GM19324 (cell line): ENCODE measurements around the gene CTF1.
A peak's percentile ranks its signal among the peaks of the same experiment; 100 is the strongest.
"Not testable (repeated sequence)": the region's sequence is repeated elsewhere in the genome, so short reads cannot be mapped to it uniquely, and the experiment has no call there.

Experiments used
- ATAC-seq: cut with Tn5 transposase; IDR thresholded peaks from one replicate; pipeline ENCODE4 v1.9.1; 2021; ENCODE audit warnings: mild to moderate bottlenecking, moderate library complexity; ENCODE audit not compliant: unreplicated experiment, low FRiP score

Gene CTF1

GRCh38 chr16:30927789-30928378, 31.5 kb downstream of the CTF1 start:
- no peak for ATAC-seq

DNA sequence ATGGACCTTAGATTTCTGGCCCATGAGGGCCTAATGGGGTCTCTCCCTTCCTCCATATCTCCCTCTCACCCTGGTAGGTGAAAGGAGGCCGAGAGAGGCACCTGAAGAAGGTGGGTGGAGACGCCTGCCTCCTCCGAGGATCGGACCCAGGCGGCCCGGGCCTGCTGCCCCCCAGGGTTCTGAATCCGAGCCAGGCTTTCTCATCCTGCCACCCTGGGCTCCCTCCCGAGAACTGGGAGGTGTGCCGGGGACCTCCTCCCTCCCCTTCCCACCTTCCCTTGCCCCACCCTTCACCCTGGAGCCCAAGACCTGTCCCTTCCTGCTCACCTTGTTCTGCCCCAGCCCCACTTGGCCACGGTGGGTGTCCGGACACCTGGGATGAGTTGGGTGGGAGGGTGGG, 32.0 kb downstream of the CTF1 start:
- no peak for ATAC-seq

DNA sequence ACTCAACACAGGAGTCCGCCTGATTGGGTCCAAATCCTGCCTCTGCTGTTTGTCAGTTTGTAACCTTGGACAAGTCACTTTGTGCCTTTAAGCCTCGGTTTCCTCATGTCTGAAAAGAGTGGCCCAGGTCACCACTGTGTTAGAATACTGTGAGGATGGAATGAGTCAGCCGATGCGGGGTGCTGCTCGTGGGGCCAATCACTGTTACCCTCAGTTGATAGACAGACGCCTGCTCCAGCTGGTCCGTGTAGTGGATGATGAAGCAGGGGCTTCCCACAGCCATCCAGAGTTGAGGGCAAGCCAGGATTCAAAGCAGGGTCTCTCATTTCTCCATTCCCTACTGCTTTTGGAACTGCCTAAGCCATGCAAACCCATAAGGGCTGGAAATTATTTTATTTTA, 32.8 kb downstream of the CTF1 start:
- no peak for ATAC-seq

DNA sequence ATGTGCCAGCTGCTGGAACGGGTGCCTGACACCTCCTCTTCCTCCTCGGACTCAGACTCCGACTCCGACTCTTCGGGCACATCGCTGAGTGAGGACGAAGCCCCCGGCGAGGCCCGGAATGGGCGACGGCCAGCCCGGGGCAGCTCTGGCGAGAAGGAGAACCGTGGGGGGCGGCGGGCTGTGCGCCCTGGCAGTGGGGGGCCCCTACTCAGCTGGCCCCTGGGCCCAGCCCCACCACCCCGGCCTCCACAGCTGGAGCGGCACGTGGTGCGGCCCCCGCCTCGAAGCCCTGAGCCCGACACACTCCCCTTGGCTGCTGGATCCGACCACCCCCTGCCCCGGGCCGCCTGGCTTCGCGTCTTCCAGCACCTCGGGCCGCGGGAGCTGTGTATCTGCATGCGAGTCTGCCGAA, 33.8 kb downstream of the CTF1 start:
- no peak for ATAC-seq

- no peak for ATAC-seq
Measured at GRCh38 chr16:30931068-30931650, 34.7 kb downstream of the CTF1 start.

GRCh38 chr16:30934827-30935557, 38.6 kb downstream of the CTF1 start:
- ATAC-seq = no peak

DNA sequence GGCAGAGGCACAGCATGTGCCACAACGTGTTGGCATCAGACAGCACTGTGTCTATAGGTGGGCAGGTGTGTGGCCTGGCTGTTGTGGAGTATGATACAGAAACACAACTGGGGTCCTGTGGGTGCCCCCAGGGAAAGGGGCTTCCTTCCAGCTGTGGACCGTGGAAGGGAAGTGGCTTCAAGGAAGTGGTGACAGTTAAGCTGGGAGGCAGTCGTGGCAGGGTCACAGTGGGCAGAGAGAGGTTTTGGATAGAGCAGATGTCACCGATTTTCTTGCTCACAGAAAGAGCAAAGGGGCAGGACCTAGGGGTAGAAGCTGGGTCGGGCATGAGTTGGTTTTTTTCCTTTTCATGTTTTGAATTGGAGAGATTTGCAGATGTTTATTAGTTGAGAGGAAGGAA, 41.3 kb downstream of the CTF1 start:
- ATAC-seq = no peak

DNA sequence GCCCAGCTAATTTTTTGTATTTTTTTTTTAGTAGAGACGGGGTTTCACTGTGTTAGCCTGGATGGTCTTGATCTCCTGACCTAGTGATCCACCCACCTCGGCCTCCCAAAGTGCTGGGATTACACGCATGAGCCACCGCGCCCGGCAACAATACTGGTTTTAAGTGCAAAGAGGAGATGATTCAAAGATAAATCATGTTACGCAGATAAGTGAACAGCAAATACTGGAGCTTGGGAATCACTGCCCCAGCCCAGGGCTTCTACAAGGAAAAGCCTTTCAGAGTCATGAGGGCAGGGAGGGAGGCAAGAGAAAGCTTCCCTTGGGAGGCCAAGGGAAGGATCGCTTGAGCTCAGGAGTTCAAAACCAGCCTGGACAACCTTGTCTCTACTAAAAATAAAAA, 43.2 kb downstream of the CTF1 start:
- ATAC-seq = not testable (repeated sequence)

DNA sequence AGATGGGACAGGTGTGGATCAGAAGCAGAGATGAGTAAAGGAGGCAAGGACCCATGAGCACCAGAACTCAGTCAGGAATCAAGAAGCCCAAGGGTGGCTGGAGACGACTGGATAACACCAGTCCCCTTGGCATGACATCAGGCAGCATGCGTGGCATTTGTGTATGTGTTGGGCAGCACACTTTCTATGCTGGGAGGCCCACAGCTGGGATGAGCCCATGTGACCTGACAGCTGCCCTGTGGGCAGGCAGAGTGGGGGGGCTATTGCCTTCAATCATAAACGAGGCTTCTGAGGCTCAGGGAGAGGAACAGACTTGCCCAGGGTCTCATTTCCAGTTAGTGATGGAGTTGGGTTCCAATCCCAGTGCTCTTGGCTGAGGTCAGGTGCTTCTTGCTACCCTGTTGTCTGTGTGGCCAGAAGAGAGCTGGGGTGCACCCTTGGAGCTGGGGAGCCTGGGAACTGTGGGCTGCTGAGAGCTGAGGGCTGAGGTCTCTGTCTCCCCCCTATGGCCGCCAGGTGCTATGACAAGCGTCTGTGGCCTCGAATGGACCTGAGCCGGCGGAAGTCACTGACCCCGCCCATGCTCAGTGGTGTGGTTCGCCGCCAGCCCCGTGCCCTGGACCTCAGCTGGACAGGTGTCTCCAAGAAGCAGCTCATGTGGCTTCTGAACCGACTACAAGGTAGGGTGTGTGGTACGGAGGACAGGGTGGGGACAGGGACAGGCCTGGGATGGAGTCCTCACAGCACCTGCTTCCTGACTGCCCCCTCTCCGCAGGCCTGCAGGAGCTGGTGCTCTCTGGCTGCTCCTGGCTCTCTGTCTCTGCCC, 45.4 kb downstream of the CTF1 start:
- peak; percentile 74 for ATAC-seq

DNA sequence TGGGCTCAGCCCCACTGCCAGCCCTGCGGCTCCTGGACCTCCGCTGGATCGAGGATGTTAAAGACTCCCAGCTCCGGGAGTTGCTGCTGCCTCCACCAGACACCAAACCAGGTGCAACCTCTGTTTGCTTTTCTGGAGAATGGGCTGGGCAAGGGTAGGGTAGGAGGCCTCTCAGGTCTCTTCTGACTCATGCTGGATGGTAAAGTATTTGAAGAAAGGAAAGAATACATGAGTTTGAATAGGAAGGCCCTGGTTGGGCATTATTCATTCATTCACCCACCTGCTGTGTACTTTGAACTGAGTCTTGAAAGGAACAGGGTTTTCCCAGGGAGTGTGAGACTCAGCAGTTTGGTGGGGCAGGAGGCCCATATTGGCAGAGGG, 46.0 kb downstream of the CTF1 start:
- ATAC-seq = no peak

GRCh38 chr16:30944352-30944751, 47.9 kb downstream of the CTF1 start:
- ATAC-seq = no peak

DNA sequence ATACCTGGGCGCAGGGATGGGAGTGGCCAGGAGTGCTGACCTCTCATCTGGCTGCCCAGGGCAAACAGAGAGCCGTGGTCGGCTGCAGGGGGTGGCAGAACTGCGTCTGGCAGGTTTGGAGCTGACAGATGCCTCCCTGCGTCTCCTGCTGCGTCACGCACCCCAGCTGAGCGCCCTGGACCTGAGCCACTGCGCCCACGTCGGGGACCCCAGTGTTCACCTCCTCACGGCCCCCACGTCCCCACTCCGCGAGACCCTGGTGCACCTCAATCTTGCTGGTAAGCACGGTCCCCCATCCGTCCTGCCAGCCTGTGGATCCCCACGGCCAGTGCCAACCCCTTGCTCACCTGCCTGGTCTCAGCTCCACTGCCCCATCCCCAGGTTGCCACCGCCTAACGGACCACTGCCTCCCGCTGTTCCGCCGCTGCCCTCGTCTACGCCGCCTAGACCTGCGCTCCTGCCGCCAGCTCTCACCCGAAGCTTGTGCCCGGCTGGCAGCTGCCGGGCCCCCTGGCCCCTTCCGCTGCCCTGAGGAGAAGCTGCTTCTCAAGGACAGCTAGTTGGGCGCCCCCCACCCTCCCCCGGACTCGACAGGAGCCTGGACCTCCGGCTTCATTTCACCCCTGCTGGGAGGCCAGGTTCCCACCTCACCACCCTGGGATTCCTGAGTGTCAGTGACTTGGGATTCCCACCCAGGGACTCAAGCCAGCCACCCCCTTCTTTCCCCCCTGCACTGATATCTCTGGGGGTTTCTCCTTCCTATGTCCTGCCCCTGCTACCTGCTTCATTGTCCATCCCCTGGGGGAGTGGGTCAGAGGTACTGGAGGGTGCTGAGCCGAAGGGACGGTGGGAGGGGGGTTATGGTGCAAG, 50.5 kb downstream of the CTF1 start:
- no peak for ATAC-seq

DNA sequence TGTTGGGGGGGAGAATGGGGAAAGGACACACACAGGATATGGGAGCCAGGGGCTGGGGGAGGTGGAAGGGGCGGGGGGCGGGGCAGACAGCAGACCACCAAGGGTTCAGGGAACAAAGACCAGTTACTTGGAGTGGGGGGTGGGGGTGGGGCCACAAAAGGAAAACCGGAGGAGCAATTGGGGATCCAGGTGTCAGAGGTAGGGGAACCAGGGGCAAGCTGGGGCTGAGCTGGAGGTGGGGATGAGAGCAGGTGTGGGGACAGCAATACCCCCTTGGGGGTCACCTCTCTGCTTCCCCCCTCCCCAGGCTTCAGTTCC, 51.1 kb downstream of the CTF1 start:
- ATAC-seq = no peak

DNA sequence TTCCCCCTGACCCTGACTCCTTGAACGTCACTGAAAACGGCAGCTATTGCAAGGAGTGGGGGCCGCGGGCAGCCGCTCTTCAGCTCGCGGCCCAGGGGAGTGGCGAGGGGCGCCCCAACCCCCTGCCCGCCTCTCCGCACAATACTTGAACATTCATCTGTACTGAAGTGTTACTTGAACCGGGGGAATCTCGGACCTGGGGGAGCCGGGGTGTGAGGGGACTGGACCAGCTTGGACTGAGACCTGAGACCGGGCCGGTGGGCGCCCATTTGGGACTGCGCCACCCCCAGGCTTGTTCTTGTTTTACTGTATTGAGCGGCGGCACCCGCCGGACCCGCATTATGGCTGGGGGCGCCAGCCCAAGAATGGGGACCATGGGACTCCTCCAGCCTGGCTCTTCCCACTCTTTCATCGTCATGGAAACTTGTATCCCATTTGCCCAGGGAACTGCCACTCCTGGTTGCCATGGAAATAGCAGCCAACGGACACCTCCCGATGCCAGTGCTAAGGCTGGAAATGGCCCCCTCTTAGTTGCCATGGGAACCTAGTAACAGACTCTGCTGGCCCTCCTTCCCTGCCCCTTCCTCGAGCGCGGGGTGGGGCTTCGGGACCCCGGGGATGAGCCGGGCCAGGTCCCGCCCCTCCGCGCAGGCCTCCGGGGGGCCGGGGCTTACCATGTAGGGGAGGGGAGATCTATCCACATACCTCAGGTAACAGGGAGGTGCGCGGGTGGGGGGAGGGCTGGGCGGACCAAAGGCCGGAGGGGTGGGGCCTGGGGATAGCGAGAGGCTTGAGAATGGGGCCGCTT, 51.6 kb downstream of the CTF1 start:
- ATAC-seq = no peak

GRCh38 chr16:30948667-30949649, 52.5 kb downstream of the CTF1 start, which contains the start of gene ORAI3:
TSS of gene ORAI3 (plus strand) at chr16:30949068. CDS start at chr16:30949290, 222 bp downstream.
- peak; percentile 66 for ATAC-seq

DNA sequence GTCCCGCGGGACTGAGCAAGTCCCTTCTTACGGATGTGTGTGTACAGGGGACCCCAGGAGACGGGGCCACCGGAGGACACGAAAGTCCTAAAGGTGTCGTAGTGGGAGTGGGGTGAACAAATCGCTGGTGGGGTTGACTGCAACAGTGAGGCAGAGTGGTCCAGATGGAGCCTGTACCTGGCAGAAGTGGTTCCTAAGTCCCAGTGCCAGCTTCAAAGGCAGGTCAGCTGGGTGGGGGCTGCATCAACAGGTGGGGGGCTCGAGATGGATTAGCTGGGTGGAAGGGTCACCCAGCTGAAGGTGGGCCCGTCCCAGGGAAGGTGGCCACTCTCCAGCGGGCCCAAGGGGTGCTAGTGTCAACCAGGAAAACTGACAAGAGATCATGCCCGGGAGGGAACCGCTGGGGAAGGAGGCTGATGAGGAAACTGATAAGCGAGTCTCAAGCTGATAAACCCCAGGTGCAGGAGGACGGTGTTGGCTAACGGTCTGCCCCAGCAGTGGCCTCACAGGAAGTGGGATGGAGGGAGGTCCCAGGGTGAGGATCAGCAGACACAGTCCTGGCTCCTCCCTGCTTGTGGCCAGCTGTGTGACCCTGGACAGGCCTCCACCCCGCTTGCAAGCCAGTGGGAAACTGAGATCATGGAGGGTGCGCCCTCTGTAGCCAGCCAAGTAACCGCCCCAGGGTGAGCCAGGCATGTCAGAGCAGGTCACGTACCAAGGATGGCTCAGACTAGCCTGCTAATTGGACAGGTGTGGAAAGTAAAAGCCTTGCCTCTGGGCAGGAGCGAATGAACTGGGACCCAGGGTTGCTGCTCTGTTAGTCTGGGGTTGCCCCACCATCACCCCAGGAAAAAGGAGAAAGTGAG, 53.5 kb downstream of the CTF1 start:
- ATAC-seq = no peak

- ATAC-seq = no peak
Measured at GRCh38 chr16:30950516-30951065, 54.2 kb downstream of the CTF1 start.
